Neuronal stem cell (in vitro differentiated cells): ENCODE results near the gene TMEM235.
A peak's percentile ranks its signal among the peaks of the same experiment; 100 is the strongest.

Experiments used
- DNase-seq: peaks from one replicate; pipeline ENCODE4 v3.0.0-alpha.2; 2013; ENCODE audit warnings: low spot score
- H2AFZ ChIP-seq: one replicate; pipeline ENCODE4 v1.6.1; 2013; ENCODE audit warnings: mild to moderate bottlenecking, low read length, inconsistent platforms
- H2AK5ac ChIP-seq: 2 replicates; pipeline ENCODE4 v1.6.1; 2013; ENCODE audit warnings: low read depth, mild to moderate bottlenecking, inconsistent platforms, low read length, moderate library complexity, mixed read lengths
- H2BK120ac ChIP-seq: 2 replicates; pipeline ENCODE4 v1.6.1; 2013; ENCODE audit warnings: low read depth, mild to moderate bottlenecking, inconsistent platforms, low read length, moderate library complexity, mixed read lengths
- H2BK12ac ChIP-seq: one replicate; pipeline ENCODE4 v1.6.1; 2013; ENCODE audit warnings: low read length, inconsistent platforms
- H2BK15ac ChIP-seq: 2 replicates; pipeline ENCODE4 v1.6.1; 2013; ENCODE audit warnings: mild to moderate bottlenecking, low read length, inconsistent platforms, mixed read lengths
- H2BK5ac ChIP-seq: one replicate; pipeline ENCODE4 v1.6.1; 2013; ENCODE audit warnings: inconsistent platforms, mild to moderate bottlenecking, low read length, moderate library complexity
- H3K14ac ChIP-seq: one replicate; pipeline ENCODE4 v1.6.1; 2013; ENCODE audit warnings: low read length, inconsistent platforms
- H3K18ac ChIP-seq: 2 replicates; pipeline ENCODE4 v1.6.1; 2013; ENCODE audit warnings: low read length, inconsistent platforms
- H3K23ac ChIP-seq: 2 replicates; pipeline ENCODE4 v1.6.1; 2013; ENCODE audit warnings: low read depth, mild to moderate bottlenecking, mixed read lengths, low read length, inconsistent platforms; ENCODE audit not compliant: poor library complexity
- H3K27ac ChIP-seq: replicated peaks from 3 replicates; pipeline ENCODE4 v1.5.1; 2013; ENCODE audit warnings: low read length, inconsistent platforms
- H3K27me3 ChIP-seq, 3 experiments: 2 replicates each; pipeline ENCODE4 v1.6.1; 2013; ENCODE audit warnings: low read length in 3 of 3, mild to moderate bottlenecking in 2 of 3, inconsistent platforms in 1 of 3, low read depth in 1 of 3, mixed read lengths in 1 of 3, moderate library complexity in 1 of 3; ENCODE audit not compliant: control insufficient read depth in 3 of 3, insufficient read depth in 3 of 3
- H3K36me3 ChIP-seq, 2 donors: replicated peaks in 1 of 2; 2 replicates each; pipeline ENCODE4 v1.6.1; 2013; ENCODE audit warnings: low read length in 2 of 2; ENCODE audit not compliant: control insufficient read depth in 2 of 2, insufficient read depth in 2 of 2
- H3K4ac ChIP-seq: 2 replicates; pipeline ENCODE4 v1.6.1; 2013; ENCODE audit warnings: inconsistent platforms, mild to moderate bottlenecking, low read length, moderate library complexity
- H3K4me1 ChIP-seq, 2 donors: 1 replicate in 1 of 2; 2 replicates in 1 of 2; pipeline ENCODE4 v1.6.1; 2013; ENCODE audit warnings: low read length in 2 of 2, low read depth in 1 of 2; ENCODE audit not compliant: control insufficient read depth in 2 of 2, insufficient read depth in 1 of 2
- H3K4me2 ChIP-seq: one replicate; pipeline ENCODE4 v1.6.1; 2013; ENCODE audit warnings: mild to moderate bottlenecking, low read length, inconsistent platforms; ENCODE audit not compliant: insufficient read depth, poor library complexity, severe bottlenecking
- H3K4me3 ChIP-seq, 2 donors: 2 replicates each; pipeline ENCODE4 v1.5.1; 2013; ENCODE audit warnings: low read length in 2 of 2, mild to moderate bottlenecking in 2 of 2, inconsistent platforms in 1 of 2, moderate library complexity in 1 of 2
- H3K79me1 ChIP-seq: one replicate; pipeline ENCODE4 v1.6.1; 2013; ENCODE audit warnings: low read depth, mild to moderate bottlenecking, inconsistent platforms, low read length, moderate library complexity
- H3K9ac ChIP-seq: one replicate; pipeline ENCODE4 v1.6.1; 2013; ENCODE audit warnings: mild to moderate bottlenecking, low read depth, low read length, inconsistent platforms; ENCODE audit not compliant: poor library complexity
- H3K9me3 ChIP-seq, 2 donors: replicated peaks in 1 of 2; 2 replicates each; pipeline versions ENCODE3 to v1.6.1; 2013; ENCODE audit warnings: low read length in 2 of 2, mild to moderate bottlenecking in 2 of 2, inconsistent platforms in 1 of 2, low read depth in 1 of 2, mixed read lengths in 1 of 2, moderate library complexity in 1 of 2; ENCODE audit not compliant: control insufficient read depth in 2 of 2, insufficient read depth in 1 of 2
- H4K8ac ChIP-seq: one replicate; pipeline ENCODE4 v1.6.1; 2013; ENCODE audit warnings: low read depth, mild to moderate bottlenecking, inconsistent platforms, low read length, moderate library complexity
- H4K91ac ChIP-seq: one replicate; pipeline ENCODE4 v1.6.1; 2013; ENCODE audit warnings: low read length, low read depth, mild to moderate bottlenecking, inconsistent platforms; ENCODE audit not compliant: poor library complexity
- WGBS, 2 donors: extraction: QIAGEN DNeasy Blood & Tissue Kit; methylation state at CpG; one replicate each; pipeline ENCODE4 v1.1.7; 2013; ENCODE audit warnings: missing lambda C conversion rate in 2 of 2, mixed read lengths in 1 of 2; ENCODE audit not compliant: insufficient read length in 2 of 2, insufficient replicate concordance in 1 of 2; ENCODE audit errors: extremely low coverage in 2 of 2; 5-methylcytosine and 5-hydroxymethylcytosine counted together

Gene TMEM235

DNA sequence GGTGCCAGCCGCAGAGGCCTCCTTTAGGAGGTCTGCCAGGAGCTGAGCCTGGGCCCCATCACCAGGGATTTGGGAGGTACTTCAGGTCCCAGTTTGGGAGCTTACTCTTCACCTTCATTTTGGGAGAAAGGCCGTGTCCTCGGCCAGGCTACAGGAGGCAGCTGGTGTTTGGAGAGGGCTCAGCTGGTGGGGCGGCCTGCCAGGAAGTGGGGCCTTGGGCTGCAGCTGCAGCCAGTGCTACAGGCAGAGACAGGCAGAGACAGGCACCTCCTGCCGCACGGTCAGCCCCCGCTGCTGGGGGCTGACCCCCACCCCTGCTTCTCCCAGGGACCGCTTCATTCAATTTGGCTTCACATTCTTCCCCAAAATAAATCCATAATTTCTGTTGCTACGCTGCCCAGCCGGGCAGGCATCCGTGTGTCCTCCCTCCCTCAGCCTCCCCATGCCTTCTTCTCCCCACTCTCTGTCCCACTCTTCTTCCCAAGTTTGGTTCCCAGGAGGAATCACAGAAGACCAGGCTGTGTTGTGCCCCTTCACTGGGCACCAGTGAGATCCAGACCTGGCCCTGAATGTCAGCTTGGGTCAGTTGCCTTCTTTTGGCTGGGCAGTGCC, 6.1 kb downstream of the TMEM235 start:
- Histone ChIP-seq H2AK5ac (peak overlapping the region; percentile 10), H2AFZ (peak overlapping the region; percentile 33), H3K4me1 (peaks cover 3 to 11% of the 10 kb centered on the region in 2 donors), H3K4ac (no peak overlapping the region), H3K27ac (no peak overlapping the region), H2BK120ac (peak overlapping the region; percentile 66), H3K4me2 (no peak overlapping the region), H3K9ac (no peak overlapping the region), H3K9me3 (peaks cover 0 to 3% of the 10 kb centered on the region in 2 donors), H3K23ac (no peak overlapping the region), H3K4me3 (no peak overlapping the region), H2BK5ac (no peak overlapping the region), H2BK12ac (no peak overlapping the region), H4K8ac (peak overlapping the region; percentile 19), H3K79me1 (peaks cover 3% of the 10 kb centered on the region), H4K91ac (no peak overlapping the region), H3K14ac (no peak overlapping the region), H3K27me3 (peaks cover 0 to 33% (median 6%) of the 10 kb centered on the region in 3 experiments), H3K18ac (peak overlapping the region; percentile 25), H2BK15ac (no peak overlapping the region), H3K36me3 (no peaks in the 10 kb centered on the region)
- no peak for DNase-seq
- whole genome bisulfite sequencing, 2 donors = no CpG with 5 or more reads among the region's 11 CpGs

DNA sequence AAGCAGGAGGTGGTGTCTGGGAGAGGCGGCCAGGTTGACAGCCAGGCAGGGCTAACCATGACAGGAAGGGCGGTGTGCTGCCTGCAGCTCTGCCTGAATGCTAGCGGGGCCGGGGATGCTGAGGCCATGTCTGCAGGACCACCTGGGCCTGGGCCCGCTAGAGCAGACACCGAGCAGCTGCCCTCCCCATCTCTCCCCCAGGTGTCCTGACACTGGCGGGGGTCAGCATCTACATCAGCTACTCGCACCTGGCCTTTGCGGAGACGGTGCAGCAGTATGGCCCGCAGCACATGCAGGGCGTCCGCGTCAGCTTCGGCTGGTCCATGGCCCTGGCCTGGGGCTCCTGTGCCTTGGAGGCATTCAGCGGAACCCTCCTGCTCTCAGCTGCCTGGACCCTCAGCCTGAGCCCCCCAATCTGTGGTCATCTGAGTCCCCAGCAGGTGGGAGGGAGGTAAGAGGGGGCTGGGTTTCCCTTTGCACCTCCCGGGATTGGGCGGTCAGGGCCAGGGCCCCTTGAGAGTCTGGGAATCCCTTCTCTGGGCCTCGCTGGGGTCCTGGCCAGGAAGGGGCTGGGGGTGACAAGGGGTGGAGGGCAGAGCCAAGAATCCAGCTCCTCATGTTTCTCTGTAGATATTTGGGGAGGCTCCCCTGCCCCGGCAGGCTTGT, 7.5 kb downstream of the TMEM235 start:
- Histone ChIP-seq H2AFZ (no peak overlapping the region), H3K9ac (peak overlapping the region; percentile 72), H3K36me3 (no peaks in the 10 kb centered on the region), H2BK120ac (no peak overlapping the region), H3K9me3 (no peaks in the 10 kb centered on the region), H3K27ac (no peak overlapping the region), H4K8ac (no peak overlapping the region), H3K4me1 (peaks cover 3 to 7% of the 10 kb centered on the region in 2 donors), H3K14ac (no peak overlapping the region), H3K4me3 (no peak overlapping the region), H3K27me3 (peaks cover 0 to 21% (median 0%) of the 10 kb centered on the region in 3 experiments), H3K23ac (peak overlapping the region; percentile 60), H2BK5ac (peak overlapping the region; percentile 75), H2AK5ac (peak overlapping the region; percentile 89), H3K4ac (peak overlapping the region; percentile 46), H2BK15ac (peak overlapping the region; percentile 32), H3K79me1 (peaks cover 2% of the 10 kb centered on the region), H3K18ac (no peak overlapping the region), H3K4me2 (no peak overlapping the region), H2BK12ac (no peak overlapping the region), H4K91ac (peak overlapping the region; percentile 25)
- DNase-seq = no peak
- WGBS, 2 donors = no CpG with 5 or more reads among the region's 20 CpGs

DNA sequence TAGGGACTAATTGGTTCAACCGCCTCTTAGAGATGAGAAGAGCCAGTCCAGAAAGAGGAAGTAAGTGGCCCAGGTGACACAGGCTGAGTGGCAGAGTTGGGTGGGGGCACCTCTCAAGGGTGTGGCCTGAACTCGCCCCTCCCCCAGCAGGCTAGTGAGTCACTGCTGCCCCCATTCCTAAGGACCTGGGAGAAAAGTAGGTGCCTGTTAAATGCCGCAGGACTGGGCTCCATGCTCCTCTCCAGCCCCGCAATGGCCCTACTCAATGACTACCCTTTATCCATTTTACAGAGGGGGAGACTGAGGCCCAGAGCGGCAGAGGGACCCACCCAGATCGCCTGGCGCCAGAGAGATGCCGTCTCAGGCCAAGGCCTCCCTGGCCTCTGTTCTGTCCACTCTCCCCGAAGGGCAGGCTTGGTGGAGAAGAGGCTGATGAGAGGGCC, 8.1 kb downstream of the TMEM235 start:
- no CpG with 5 or more reads among the region's 9 CpGs for WGBS, 2 donors
- Histone ChIP-seq H2AK5ac (peak overlapping the region; percentile 70), H3K18ac (no peak overlapping the region), H4K8ac (no peak overlapping the region), H3K79me1 (peaks cover 2% of the 10 kb centered on the region), H3K27ac (no peak overlapping the region), H4K91ac (peak overlapping the region; percentile 85), H3K4me1 (peaks cover 3 to 7% of the 10 kb centered on the region in 2 donors), H3K23ac (no peak overlapping the region), H3K4me2 (no peak overlapping the region), H2BK5ac (peak overlapping the region; percentile 75), H2BK15ac (no peak overlapping the region), H3K9me3 (no peaks in the 10 kb centered on the region), H2BK12ac (no peak overlapping the region), H3K9ac (no peak overlapping the region), H3K4ac (no peak overlapping the region), H3K4me3 (no peak overlapping the region), H3K14ac (no peak overlapping the region), H3K27me3 (peaks cover 0 to 16% (median 0%) of the 10 kb centered on the region in 3 experiments), H2AFZ (no peak overlapping the region), H2BK120ac (no peak overlapping the region), H3K36me3 (no peaks in the 10 kb centered on the region)
- no peak for DNase-seq

DNA sequence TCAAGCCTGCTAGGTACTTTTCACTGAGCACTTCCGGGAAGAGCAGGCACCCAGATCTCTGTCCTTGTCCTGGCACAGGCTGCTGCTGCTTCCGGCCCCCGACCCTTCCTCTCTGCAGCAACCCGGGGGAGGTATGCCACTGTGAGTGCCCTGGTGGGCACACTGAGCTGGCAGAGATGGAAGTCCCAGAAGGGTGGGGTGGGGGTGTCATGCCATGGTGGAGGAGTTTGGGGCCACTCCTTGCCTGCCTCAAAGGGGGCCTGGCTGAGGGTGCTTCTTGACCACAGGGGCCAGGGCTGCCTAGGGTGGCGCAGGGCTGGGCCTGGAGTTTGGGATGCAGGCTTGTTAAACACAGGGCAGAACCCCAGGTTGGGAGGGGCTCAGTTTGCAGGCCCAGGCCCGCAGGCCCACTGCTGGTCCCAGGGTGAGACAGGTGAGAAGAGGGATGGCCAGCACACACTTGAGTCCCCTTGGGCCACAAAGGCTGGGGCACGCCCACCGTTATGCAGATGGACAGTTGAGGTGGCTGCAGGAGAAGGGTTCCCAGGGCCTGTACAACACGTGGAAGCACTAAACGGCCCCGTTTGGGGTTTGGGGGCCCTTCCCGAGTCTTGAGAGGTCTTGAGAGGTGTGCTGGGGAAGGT, 8.7 kb downstream of the TMEM235 start:
- Histone ChIP-seq H4K8ac (no peak overlapping the region), H2BK12ac (no peak overlapping the region), H4K91ac (peak overlapping the region; percentile 85), H3K18ac (peak overlapping the region; percentile 48), H3K9ac (no peak overlapping the region), H3K27me3 (peaks cover 0 to 16% (median 0%) of the 10 kb centered on the region in 3 experiments), H2AK5ac (peak overlapping the region; percentile 88), H3K36me3 (no peaks in the 10 kb centered on the region), H2AFZ (no peak overlapping the region), H3K9me3 (no peaks in the 10 kb centered on the region), H3K23ac (peak overlapping the region; percentile 80), H3K14ac (no peak overlapping the region), H2BK120ac (no peak overlapping the region), H3K79me1 (peaks cover 2% of the 10 kb centered on the region), H3K4ac (no peak overlapping the region), H2BK5ac (no peak overlapping the region), H3K27ac (no peak overlapping the region), H3K4me1 (peaks cover 3 to 7% of the 10 kb centered on the region in 2 donors), H2BK15ac (no peak overlapping the region), H3K4me3 (no peak overlapping the region), H3K4me2 (no peak overlapping the region)
- no CpG with 5 or more reads among the region's 12 CpGs for WGBS, 2 donors
- no peak for DNase-seq
